ENCODE measurements around the gene OGT.

The OGT gene

GRCh38 chrX:71622576-71623450, 89.9 kb downstream of the OGT start:
- DNase-seq (ENCODE audit: low spot score), result no peak

GRCh38 chrX:71623714-71624113, 90.8 kb downstream of the OGT start:
- DNase-seq (ENCODE audit: low spot score), result no peak

GRCh38 chrX:71625471-71625870, 92.6 kb downstream of the OGT start:
- no peak for DNase-seq (ENCODE audit: low spot score)

All from HuH-7.5 (cell line).